Dedifferentiated amniotic fluid mesenchymal stem cell (primary cell): Measurements from ENCODE around the gene FBRSL1.

Experiments used
- DNase-seq: peaks from one replicate; pipeline ENCODE4 v3.0.0-alpha.2; 2016; ENCODE audit errors: extremely low spot score

The FBRSL1 gene

GRCh38 chr12:132541200-132541599, 51.2 kb downstream of the FBRSL1 start:
- DNase-seq = no peak

GRCh38 chr12:132541996-132542395, 52.0 kb downstream of the FBRSL1 start:
- DNase-seq = no peak

- DNase-seq = no peak
These were observed 52.7 kb downstream of the FBRSL1 start for GRCh38 chr12:132542661-132543060.

- no peak for DNase-seq
These were observed 53.5 kb downstream of the FBRSL1 start for GRCh38 chr12:132543298-132544079.

GRCh38 chr12:132544080-132544397, 54.1 kb downstream of the FBRSL1 start:
- no peak for DNase-seq

GRCh38 chr12:132544498-132544897, 54.5 kb downstream of the FBRSL1 start:
- DNase-seq = no peak

- DNase-seq = no peak
These were observed 55.4 kb downstream of the FBRSL1 start for GRCh38 chr12:132545164-132545953.

GRCh38 chr12:132545955-132546354, 56.0 kb downstream of the FBRSL1 start:
- DNase-seq = no peak

GRCh38 chr12:132546647-132547046, 56.7 kb downstream of the FBRSL1 start:
- no peak for DNase-seq

- DNase-seq = no peak
These were observed 57.3 kb downstream of the FBRSL1 start for GRCh38 chr12:132547205-132547740.

- no peak for DNase-seq
These were observed 58.6 kb downstream of the FBRSL1 start for GRCh38 chr12:132548430-132549058.

GRCh38 chr12:132549059-132549458, 59.1 kb downstream of the FBRSL1 start:
- DNase-seq = no peak

- no peak for DNase-seq
These were observed 60.3 kb downstream of the FBRSL1 start for GRCh38 chr12:132550014-132550802.

GRCh38 chr12:132550830-132551640, 61.1 kb downstream of the FBRSL1 start:
- no peak for DNase-seq

- DNase-seq = no peak
These were observed 61.7 kb downstream of the FBRSL1 start for GRCh38 chr12:132551641-132552031.

- no peak for DNase-seq
These were observed 65.1 kb downstream of the FBRSL1 start for GRCh38 chr12:132554845-132555630.

- DNase-seq = no peak
These were observed 65.7 kb downstream of the FBRSL1 start for GRCh38 chr12:132555686-132556085.

GRCh38 chr12:132556216-132556615, 66.3 kb downstream of the FBRSL1 start:
- no peak for DNase-seq

GRCh38 chr12:132556801-132557200, 66.8 kb downstream of the FBRSL1 start:
- no peak for DNase-seq
